Activated naive CD4-positive, alpha-beta T cell treated with anti-CD3 and anti-CD28 coated beads for 36 hours (primary cell): ENCODE measurements around the gene ZNF224. TPM values are rescaled to one million over a fixed set of nuclear protein-coding genes. Genes with fewer than 3 reads are reported as not detected.
A peak's percentile ranks its signal among the peaks of the same experiment; 100 is the strongest.

Source experiments
- CTCF ChIA-PET: fragments of 350-600 bp; sonication (Branson Sonifier 250); formaldehyde crosslinking; loops from one replicate; lab custom pipeline; 2021; ENCODE audit warnings: antibody characterized with exemption; lab: Charles Lee
- DNase-seq: peaks from one replicate; pipeline ENCODE4 v3.0.0-alpha.2; 2020
- H3K27ac Mint-ChIP-seq: one replicate; pipeline ENCODE4 v1.8.0; 2021; ENCODE audit warnings: mild to moderate bottlenecking, mixed read lengths
- H3K27me3 Mint-ChIP-seq: one replicate; pipeline ENCODE4 v1.8.0; 2021; ENCODE audit warnings: low read depth, mixed read lengths
- H3K36me3 Mint-ChIP-seq: one replicate; pipeline ENCODE4 v1.8.0; 2021; ENCODE audit warnings: low read depth, mixed read lengths
- H3K4me1 Mint-ChIP-seq: one replicate; pipeline ENCODE4 v1.8.0; 2021; ENCODE audit warnings: low read depth, mixed read lengths
- H3K4me3 Mint-ChIP-seq: one replicate; pipeline ENCODE4 v1.8.0; 2021; ENCODE audit warnings: mild to moderate bottlenecking, moderate library complexity, mixed read lengths
- H3K9me3 Mint-ChIP-seq: one replicate; pipeline ENCODE4 v1.8.0; 2021; ENCODE audit warnings: mixed read lengths
- intact Hi-C: fragments of 100-400 bp; cut with micrococcal nuclease; formaldehyde crosslinking; loops from one replicate; pipeline ENCODE4 v1.15.1; 2023
- total RNA-seq, 2 experiments: library from RNA; stranded (reverse); gene quantifications; one replicate each; pipeline ENCODE4 v1.2.3, GENCODE V29; 2021

Gene ZNF224
- 10 to 100 TPM in 1 of 2 experiments, 1 to 10 TPM in 1; 8.7 to 10.9 TPM for total RNA-seq

- DNase-seq = peak; percentile 91
- Mint-ChIP-seq H3K4me3 (peak within 1 kb of the TSS; percentile 98), H3K36me3 (peaks cover 23% of the 10 kb centered on the region), H3K27ac (peak within 1 kb of the TSS; percentile 87), H3K27me3 (no peaks in the 10 kb centered on the region), H3K4me1 (peaks cover 13% of the 10 kb centered on the region), H3K9me3 (no peaks in the 10 kb centered on the region)
- intact Hi-C loops = loop anchor here (1.0 to 2.0 kb wide), 7 partner anchors 19 to 797 kb away; partner anchors contain the start of genes TOMM40, ZNF225, ZNF227 and ZNF230
- CTCF ChIA-PET = interaction anchor here (0.6 to 1.2 kb wide), 3 partner anchors 48 to 406 kb away, joined by 3 to 5 read pairs (median 3); no protein-coding TSS in a partner anchor
Observed at GRCh38 chr19:44093931-44094765, at the start of gene ZNF224. Gene ZNF224 (plus strand): TSS chr19:44094361. CDS start chr19:44097874, 3,513 bp downstream.

GRCh38 chr19:44050740-44051649 is 43.2 kb upstream of the ZNF224 start:
- Mint-ChIP-seq H3K27me3 (no peaks in the 10 kb centered on the region), H3K27ac (peak overlapping the region; percentile 73), H3K4me1 (peaks cover 18% of the 10 kb centered on the region), H3K4me3 (peak overlapping the region; percentile 82), H3K9me3 (peaks cover 17% of the 10 kb centered on the region), H3K36me3 (peaks cover 21% of the 10 kb centered on the region)
- intact Hi-C loops = loop anchor here (2.0 kb wide), 1 partner anchor 26 kb away; the partner anchor contains the start of gene ZNF222
- peak; percentile 50 for DNase-seq
- CTCF ChIA-PET = interaction anchor here (0.6 kb wide), 1 partner anchor 456 kb away, joined by 5 read pairs; no protein-coding TSS in a partner anchor

- H3K4me3 Mint-ChIP-seq = peak within 1 kb of the TSS; percentile 82
- intact Hi-C loops = loop anchor here (1.0 to 2.0 kb wide), 2 partner anchors 20 to 27 kb away; partner anchors contain the start of genes ZNF222 and ZNF284
- H3K27ac Mint-ChIP-seq = peak within 1 kb of the TSS; percentile 73
- CTCF ChIA-PET = no interaction called here
- no peaks in the 10 kb centered on the region for H3K27me3 Mint-ChIP-seq
- peaks cover 16% of the 10 kb centered on the region for H3K9me3 Mint-ChIP-seq
- H3K4me1 Mint-ChIP-seq = peaks cover 18% of the 10 kb centered on the region
- peaks cover 24% of the 10 kb centered on the region for H3K36me3 Mint-ChIP-seq
- peak; percentile 75 for DNase-seq
Observed at GRCh38 chr19:44051650-44052402, 42.3 kb upstream of the ZNF224 start, which contains the start of gene ZNF223. Gene ZNF223 (plus strand): TSS chr19:44052036. CDS start chr19:44055177, 3,141 bp downstream.

- CTCF ChIA-PET = no interaction called here
Observed at GRCh38 chr19:44055870-44056269, 38.3 kb upstream of the ZNF224 start.

GRCh38 chr19:44059229-44059628 is 34.9 kb upstream of the ZNF224 start:
- H3K36me3 Mint-ChIP-seq = peaks cover 72% of the 10 kb centered on the region
- intact Hi-C loops = no loop called here
- H3K27me3 Mint-ChIP-seq = no peaks in the 10 kb centered on the region
- DNase-seq = no peak
- no peak overlapping the region for H3K27ac Mint-ChIP-seq
- H3K4me1 Mint-ChIP-seq = no peaks in the 10 kb centered on the region
- CTCF ChIA-PET = no interaction called here
- no peak overlapping the region for H3K4me3 Mint-ChIP-seq
- H3K9me3 Mint-ChIP-seq = peaks cover 37% of the 10 kb centered on the region

More at GRCh38 chr19:44055870-44056269, 38.3 kb upstream of the ZNF224 start:
- H3K27ac Mint-ChIP-seq = no peak overlapping the region
- intact Hi-C loops = no loop called here
- H3K9me3 Mint-ChIP-seq = peaks cover 26% of the 10 kb centered on the region
- DNase-seq = no peak
- peaks cover 16% of the 10 kb centered on the region for H3K4me1 Mint-ChIP-seq
- H3K36me3 Mint-ChIP-seq = peaks cover 45% of the 10 kb centered on the region
- H3K27me3 Mint-ChIP-seq = no peaks in the 10 kb centered on the region
- no peak overlapping the region for H3K4me3 Mint-ChIP-seq

- CTCF ChIA-PET = no interaction called here
- H3K27me3 Mint-ChIP-seq = no peaks in the 10 kb centered on the region
- no peak overlapping the region for H3K4me3 Mint-ChIP-seq
- no peak overlapping the region for H3K27ac Mint-ChIP-seq
- DNase-seq = no peak
- peaks cover 70% of the 10 kb centered on the region for H3K36me3 Mint-ChIP-seq
- no peaks in the 10 kb centered on the region for H3K4me1 Mint-ChIP-seq
- peaks cover 34% of the 10 kb centered on the region for H3K9me3 Mint-ChIP-seq
- intact Hi-C loops = no loop called here
Observed at GRCh38 chr19:44061038-44061437, 33.1 kb upstream of the ZNF224 start.

- DNase-seq = no peak
- Mint-ChIP-seq H3K9me3 (peaks cover 53% of the 10 kb centered on the region), H3K4me1 (peaks cover 4% of the 10 kb centered on the region), H3K27ac (no peak overlapping the region), H3K4me3 (no peak overlapping the region), H3K36me3 (peaks cover 59% of the 10 kb centered on the region), H3K27me3 (no peaks in the 10 kb centered on the region)
- intact Hi-C loops = no loop called here
- CTCF ChIA-PET = no interaction called here
Observed at GRCh38 chr19:44066305-44066704, 27.9 kb upstream of the ZNF224 start.

- Mint-ChIP-seq H3K4me3 (no peak overlapping the region), H3K27me3 (no peaks in the 10 kb centered on the region), H3K9me3 (peaks cover 45% of the 10 kb centered on the region), H3K27ac (no peak overlapping the region), H3K4me1 (peaks cover 19% of the 10 kb centered on the region), H3K36me3 (peaks cover 32% of the 10 kb centered on the region)
- CTCF ChIA-PET = no interaction called here
- DNase-seq = no peak
- intact Hi-C loops = no loop called here
Observed at GRCh38 chr19:44069415-44069814, 24.7 kb upstream of the ZNF224 start.

GRCh38 chr19:44071824-44072542 is 22.2 kb upstream of the ZNF224 start, which contains the start of gene ZNF284:
Gene ZNF284 (plus strand): TSS chr19:44072159. CDS start chr19:44076390, 4,231 bp downstream.
- intact Hi-C loops = loop anchor here (1.0 to 5.0 kb wide), 8 partner anchors 20 to 245 kb away; partner anchors contain the start of genes ZNF223, ZNF224, ZNF225 and ZNF227
- Mint-ChIP-seq H3K4me1 (peaks cover 19% of the 10 kb centered on the region), H3K4me3 (peak within 1 kb of the TSS; percentile 86), H3K27ac (peak within 1 kb of the TSS; percentile 13), H3K9me3 (peaks cover 27% of the 10 kb centered on the region), H3K27me3 (no peaks in the 10 kb centered on the region), H3K36me3 (peaks cover 28% of the 10 kb centered on the region)
- CTCF ChIA-PET = no interaction called here
- DNase-seq = peak; percentile 87

GRCh38 chr19:44072543-44073401 is 21.4 kb upstream of the ZNF224 start:
- intact Hi-C loops = loop anchor here (1.0 to 5.0 kb wide), 8 partner anchors 20 to 246 kb away; partner anchors contain the start of genes ZNF223, ZNF224, ZNF225 and ZNF227
- peak overlapping the region; percentile 86 for H3K4me3 Mint-ChIP-seq
- peaks cover 29% of the 10 kb centered on the region for H3K36me3 Mint-ChIP-seq
- no peak overlapping the region for H3K27ac Mint-ChIP-seq
- CTCF ChIA-PET = interaction anchor here (0.6 kb wide), 1 partner anchor 110 kb away, joined by 6 read pairs; no protein-coding TSS in a partner anchor
- H3K27me3 Mint-ChIP-seq = no peaks in the 10 kb centered on the region
- peaks cover 19% of the 10 kb centered on the region for H3K4me1 Mint-ChIP-seq
- peaks cover 23% of the 10 kb centered on the region for H3K9me3 Mint-ChIP-seq
- DNase-seq = peak; percentile 13
